HCT116 (cell line): Measurements from ENCODE around the gene FAF2. TPM values are rescaled to one million over a fixed set of nuclear protein-coding genes. Genes with fewer than 3 reads are reported as not detected.
"Not testable (repeated sequence)": the region's sequence is repeated elsewhere in the genome, so short reads cannot be mapped to it uniquely, and the experiment has no call there.

Source experiments
- ATAC-seq: fragments of 200-7000 bp; cut with Tn5 transposase; 2 replicates; pipeline ENCODE4 v1.9.1; 2020; ENCODE audit warnings: mild to moderate bottlenecking, moderate library complexity
- BruUV-seq: library from RNA; stranded (reverse); fragments of 400-500 nt; replicated peaks from 2 replicates; lab custom pipeline; 2021; lab: Mats Ljungman, UMichigan
- CTCF ChIA-PET: fragments of 300-600 bp; sonication (Branson Sonifier 250); formaldehyde crosslinking; loops from one replicate; lab custom pipeline; 2021; ENCODE audit warnings: antibody characterized with exemption; lab: Charles Lee
- POLR2A ChIA-PET: fragments of 300-600, 350-600 bp; sonication (Branson Sonifier 250); formaldehyde crosslinking; loops from one replicate; lab custom pipeline; 2021; ENCODE audit warnings: antibody characterized with exemption; lab: Charles Lee
- RAD21 ChIA-PET, 2 experiments: fragments of 300-600 bp; sonication (Branson Sonifier 250); formaldehyde crosslinking; loops; one replicate each; lab custom pipeline; 2023; ENCODE audit warnings: low total read pairs in 2 of 2; ENCODE audit not compliant: uncharacterized antibody in 2 of 2, unreplicated experiment in 2 of 2, low non-redundant PET in 1 of 2; lab: Charles Lee
- DNase-seq: peaks from one replicate; pipeline ENCODE4 v3.0.0-alpha.2; 2010; ENCODE audit warnings: low read depth, low spot score
- H2AFZ ChIP-seq: fragments of 200-600 bp; shearing (Covaris generic), sonication (generic); 2 replicates; pipeline ENCODE4 v1.6.1; 2017; ENCODE audit warnings: low read depth, mixed run types, mixed read lengths, antibody characterized with exemption, low read length; ENCODE audit not compliant: poor library complexity, severe bottlenecking
- H3K27ac ChIP-seq: 2 replicates; pipeline ENCODE4 v1.5.1; 2012; ENCODE audit warnings: low read depth, low read length
- H3K27me3 ChIP-seq: fragments of 200-600 bp; sonication (generic); 2 replicates; pipeline ENCODE4 v1.6.1; 2016; ENCODE audit warnings: mixed run types, low read length, mixed read lengths; ENCODE audit not compliant: insufficient read depth
- H3K36me3 ChIP-seq, 2 experiments: fragments of 200-500 bp in 1 of 2; fragments of 200-600 bp in 1 of 2; sonication (Bioruptor generic) in 1 of 2; sonication (generic) in 1 of 2; 2 replicates each; pipeline versions ENCODE4 v1.5.1 to v1.6.1; 2014 to 2016; ENCODE audit warnings: low read length in 2 of 2, inconsistent platforms in 1 of 2, mixed read lengths in 1 of 2, mixed run types in 1 of 2; ENCODE audit not compliant: insufficient read depth in 2 of 2, control insufficient read depth in 1 of 2
- H3K4me1 ChIP-seq, 2 experiments: fragments of 200-600 bp in 1 of 2; sonication (generic) in 1 of 2; 2 replicates each; pipeline versions ENCODE4 v1.5.1 to v1.6.1; 2012 to 2017; ENCODE audit warnings: low read length in 2 of 2, inconsistent platforms in 1 of 2, mild to moderate bottlenecking in 1 of 2, mixed read lengths in 1 of 2, mixed run types in 1 of 2, moderate library complexity in 1 of 2; ENCODE audit not compliant: insufficient read depth in 2 of 2, control insufficient read depth in 1 of 2
- H3K4me2 ChIP-seq: fragments of 200-600 bp; sonication (generic); 2 replicates; pipeline ENCODE4 v1.6.1; 2017; ENCODE audit warnings: mixed run types, low read length, mixed read lengths
- H3K4me3 ChIP-seq, 2 experiments: fragments of 200-600 bp in 1 of 2; sonication (generic) in 1 of 2; replicated peaks in 1 of 2; 2 replicates each; pipeline ENCODE4 v1.5.1; 2011 to 2016; ENCODE audit warnings: low read length in 2 of 2, control low read depth in 1 of 2, low read depth in 1 of 2, mild to moderate bottlenecking in 1 of 2, mixed read lengths in 1 of 2, mixed run types in 1 of 2
- H3K79me2 ChIP-seq: fragments of 200-600 bp; sonication (generic); 2 replicates; pipeline ENCODE4 v1.6.1; 2017; ENCODE audit warnings: mild to moderate bottlenecking, mixed run types, low read length, moderate library complexity, mixed read lengths; ENCODE audit not compliant: insufficient read depth
- H3K9ac ChIP-seq: fragments of 200-600 bp; sonication (generic); 2 replicates; pipeline ENCODE4 v1.6.1; 2016; ENCODE audit warnings: low read length, mixed read lengths
- H3K9me2 ChIP-seq: fragments of 200-600 bp; sonication (generic), shearing (Covaris generic); 2 replicates; pipeline ENCODE4 v1.6.1; 2017; ENCODE audit warnings: mixed run types, mild to moderate bottlenecking, moderate library complexity; ENCODE audit not compliant: insufficient read depth
- H3K9me3 ChIP-seq, 2 experiments: fragments of 200-500 bp in 1 of 2; fragments of 200-600 bp in 1 of 2; sonication (Bioruptor generic) in 1 of 2; sonication (generic) in 1 of 2; 2 replicates each; pipeline ENCODE4 v1.6.1; 2014 to 2017; ENCODE audit warnings: low read length in 2 of 2, mixed read lengths in 2 of 2, inconsistent platforms in 1 of 2, low read depth in 1 of 2, mild to moderate bottlenecking in 1 of 2, mixed run types in 1 of 2, moderate library complexity in 1 of 2; ENCODE audit not compliant: control insufficient read depth in 1 of 2, insufficient read depth in 1 of 2
- H4K20me1 ChIP-seq: fragments of 200-600 bp; sonication (generic), shearing (Covaris generic); 2 replicates; pipeline ENCODE4 v1.6.1; 2017; ENCODE audit warnings: mixed run types, mild to moderate bottlenecking, moderate library complexity; ENCODE audit not compliant: insufficient read depth
- CBX3 ChIP-seq: IDR thresholded peaks from 2 replicates; pipeline ENCODE4 v1.6.1; 2012; ENCODE audit warnings: low read depth
- EZH2 ChIP-seq: fragments of 200-600 bp; sonication (generic); IDR thresholded peaks from 2 replicates; pipeline ENCODE4 v1.6.1; 2017; ENCODE audit warnings: antibody characterized with exemption, mixed run types
- EZH2phosphoT487 ChIP-seq: fragments of 200-600 bp; IDR thresholded peaks from 2 replicates; pipeline ENCODE4 v1.6.1; 2018; ENCODE audit warnings: antibody characterized with exemption, borderline replicate concordance
- JUND ChIP-seq: IDR thresholded peaks from 2 replicates; pipeline ENCODE4 v1.6.1; 2012
- POLR2AphosphoS5 ChIP-seq: IDR thresholded peaks from 2 replicates; pipeline ENCODE4 v1.6.1; 2011; ENCODE audit warnings: mild to moderate bottlenecking, low read depth, low read length, moderate library complexity
- RAD21 ChIP-seq: IDR thresholded peaks from 2 replicates; pipeline ENCODE4 v1.6.1; 2012; ENCODE audit warnings: low read depth, mild to moderate bottlenecking
- SIN3A ChIP-seq: IDR thresholded peaks from 2 replicates; pipeline ENCODE4 v1.6.1; 2012; ENCODE audit warnings: low read depth
- SP1 ChIP-seq: IDR thresholded peaks from 2 replicates; pipeline ENCODE4 v1.6.1; 2012; ENCODE audit warnings: low read depth
- SRF ChIP-seq: IDR thresholded peaks from 2 replicates; pipeline ENCODE4 v1.6.1; 2012; ENCODE audit warnings: low read depth
- intact Hi-C: fragments of 100-400 bp; cut with micrococcal nuclease; formaldehyde crosslinking; loops from 2 replicates; pipeline ENCODE4 v1.10.0; 2022
- total RNA-seq: library from RNA; stranded (reverse); gene quantifications from one replicate; pipeline ENCODE4 v1.2.1, GENCODE V29; 2021; ENCODE audit not compliant: unreplicated experiment
- TF ChIP-seq, protein P1 (sequence below): IDR thresholded peaks from 2 replicates; pipeline ENCODE4 v1.6.1; 2012; ENCODE audit warnings: low read depth

Gene FAF2
- total RNA-seq, 1 experiment from 2014 or later, result 51.9 TPM

DNA sequence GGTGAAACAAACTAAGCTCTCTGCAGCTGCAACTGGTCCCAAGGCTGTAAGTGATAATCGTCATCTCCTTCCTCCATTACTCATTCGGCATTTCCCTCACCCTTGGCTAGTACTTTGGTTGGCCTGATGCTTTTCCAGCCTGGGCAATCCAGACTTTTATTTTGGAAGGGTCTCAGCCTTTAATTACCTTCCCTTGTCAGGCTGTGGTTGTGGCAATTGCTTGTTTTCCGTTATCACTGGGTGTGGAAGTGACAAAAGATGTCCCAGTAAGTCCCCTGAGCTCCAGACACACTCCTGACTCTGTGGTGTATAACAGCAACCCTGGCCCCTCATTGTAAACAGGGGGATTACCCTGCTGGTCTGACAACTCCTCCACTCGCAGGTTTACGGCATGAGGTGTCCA lies 6.3 kb upstream of the FAF2 start:
- no peaks in the 10 kb centered on the region for H3K9me2 ChIP-seq
- peak overlapping the region; percentile 16 for H2AFZ ChIP-seq
- ChIA-PET POLR2A (interaction anchor here (0.8 kb wide), 1 partner anchor 13 kb away, joined by 4 read pairs; no protein-coding TSS in a partner anchor), RAD21 (no interaction called here), CTCF (no interaction called here)
- H3K36me3 ChIP-seq, result no peaks in the 10 kb centered on the region
- no peak overlapping the region for H3K27ac ChIP-seq
- no peak overlapping the region for H3K4me2 ChIP-seq
- no TSS peak for BruUV-seq
- DNase-seq (no peak), ATAC-seq (no peak)
- TF ChIP-seq EZH2phosphoT487, result no peak
- H3K4me3 ChIP-seq, result no peak overlapping the region
- intact Hi-C loops, result no loop called here
- no peak overlapping the region for H3K9ac ChIP-seq
- H3K79me2 ChIP-seq, result no peaks in the 10 kb centered on the region
- H3K27me3 ChIP-seq, result no peaks in the 10 kb centered on the region
- peaks cover 0 to 9% of the 10 kb centered on the region in 2 experiments; a peak in 2 of 4 replicates for H3K4me1 ChIP-seq
- no peaks in the 10 kb centered on the region for H3K9me3 ChIP-seq
- H4K20me1 ChIP-seq, result no peaks in the 10 kb centered on the region

DNA sequence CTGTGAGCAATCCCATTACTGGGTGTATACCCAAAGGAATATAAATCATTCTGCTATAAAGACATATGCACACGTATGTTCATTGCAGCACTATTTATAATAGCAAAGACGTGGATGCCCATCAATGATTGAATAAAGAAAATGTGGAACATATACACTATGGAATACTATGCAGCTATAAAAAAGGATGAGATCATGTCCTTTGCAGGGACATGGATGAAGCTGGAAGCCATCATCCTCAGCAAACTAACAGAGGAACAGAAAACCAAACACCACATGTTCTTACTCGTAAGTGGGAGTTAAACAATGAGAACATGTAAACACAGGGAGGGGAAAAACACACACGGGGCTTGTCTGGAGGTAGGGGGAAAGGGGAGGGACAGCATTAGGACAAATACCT lies 5.3 kb upstream of the FAF2 start:
- H3K9me2 ChIP-seq, H3K4me3 ChIP-seq, H4K20me1 ChIP-seq, intact Hi-C loops, POLR2A ChIA-PET, H3K36me3 ChIP-seq, H2AFZ ChIP-seq, H3K27me3 ChIP-seq, CTCF ChIA-PET, RAD21 ChIA-PET, ATAC-seq, H3K4me2 ChIP-seq, H3K27ac ChIP-seq, H3K9ac ChIP-seq, H3K79me2 ChIP-seq, BruUV-seq, H3K9me3 ChIP-seq, DNase-seq: not testable (repeated sequence)
- peaks cover 0 to 19% of the 10 kb centered on the region in 2 experiments; a peak in 2 of 4 replicates for H3K4me1 ChIP-seq

- Histone ChIP-seq H3K9me3 (no peaks in the 10 kb centered on the region), H3K79me2 (peaks cover 15% of the 10 kb centered on the region), H3K4me2 (no peak overlapping the region), H3K9me2 (no peaks in the 10 kb centered on the region), H3K4me3 (no peak overlapping the region), H3K9ac (no peak overlapping the region), H4K20me1 (no peaks in the 10 kb centered on the region), H3K27me3 (no peaks in the 10 kb centered on the region), H3K4me1 (peaks cover 1 to 18% of the 10 kb centered on the region in 2 experiments; a peak in 3 of 4 replicates), H3K27ac (no peak overlapping the region), H2AFZ (no peak overlapping the region), H3K36me3 (no peaks in the 10 kb centered on the region; a peak in 1 of 4 replicates)
- ChIA-PET RAD21 (no interaction called here), CTCF (no interaction called here), POLR2A (no interaction called here)
- no TSS peak for BruUV-seq
- DNase-seq (no peak), ATAC-seq (no peak)
- TF ChIP-seq EZH2phosphoT487 (no peak), SP1 (no peak), SIN3A (no peak), JUND (no peak), SRF (no peak), POLR2AphosphoS5 (no peak), CBX3 (no peak), RAD21 (no peak), EZH2 (no peak)
- TF ChIP-seq, protein P1, sequence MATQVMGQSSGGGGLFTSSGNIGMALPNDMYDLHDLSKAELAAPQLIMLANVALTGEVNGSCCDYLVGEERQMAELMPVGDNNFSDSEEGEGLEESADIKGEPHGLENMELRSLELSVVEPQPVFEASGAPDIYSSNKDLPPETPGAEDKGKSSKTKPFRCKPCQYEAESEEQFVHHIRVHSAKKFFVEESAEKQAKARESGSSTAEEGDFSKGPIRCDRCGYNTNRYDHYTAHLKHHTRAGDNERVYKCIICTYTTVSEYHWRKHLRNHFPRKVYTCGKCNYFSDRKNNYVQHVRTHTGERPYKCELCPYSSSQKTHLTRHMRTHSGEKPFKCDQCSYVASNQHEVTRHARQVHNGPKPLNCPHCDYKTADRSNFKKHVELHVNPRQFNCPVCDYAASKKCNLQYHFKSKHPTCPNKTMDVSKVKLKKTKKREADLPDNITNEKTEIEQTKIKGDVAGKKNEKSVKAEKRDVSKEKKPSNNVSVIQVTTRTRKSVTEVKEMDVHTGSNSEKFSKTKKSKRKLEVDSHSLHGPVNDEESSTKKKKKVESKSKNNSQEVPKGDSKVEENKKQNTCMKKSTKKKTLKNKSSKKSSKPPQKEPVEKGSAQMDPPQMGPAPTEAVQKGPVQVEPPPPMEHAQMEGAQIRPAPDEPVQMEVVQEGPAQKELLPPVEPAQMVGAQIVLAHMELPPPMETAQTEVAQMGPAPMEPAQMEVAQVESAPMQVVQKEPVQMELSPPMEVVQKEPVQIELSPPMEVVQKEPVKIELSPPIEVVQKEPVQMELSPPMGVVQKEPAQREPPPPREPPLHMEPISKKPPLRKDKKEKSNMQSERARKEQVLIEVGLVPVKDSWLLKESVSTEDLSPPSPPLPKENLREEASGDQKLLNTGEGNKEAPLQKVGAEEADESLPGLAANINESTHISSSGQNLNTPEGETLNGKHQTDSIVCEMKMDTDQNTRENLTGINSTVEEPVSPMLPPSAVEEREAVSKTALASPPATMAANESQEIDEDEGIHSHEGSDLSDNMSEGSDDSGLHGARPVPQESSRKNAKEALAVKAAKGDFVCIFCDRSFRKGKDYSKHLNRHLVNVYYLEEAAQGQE, result no peak
- intact Hi-C loops, result loop anchor here (5.0 kb wide), 1 partner anchor 93 kb away; the partner anchor contains the start of gene RNF44
Measured at GRCh38 chr5:176444742-176445141, 3.4 kb upstream of the FAF2 start.
